Natural killer cell (primary cell): ENCODE results near the gene PIGZ. TPM values are rescaled to one million over a fixed set of nuclear protein-coding genes. Genes with fewer than 3 reads are reported as not detected.

Experiments
- ATAC-seq, 3 donors: fragments of 150-1000 bp in 2 of 3; fragments of 200-7000 bp in 1 of 3; cut with Tn5 transposase; 1 replicate in 1 of 3; 2 replicates in 2 of 3; pipeline ENCODE4 v1.10.0; 2021; ENCODE audit warnings: mild to moderate bottlenecking in 2 of 3, moderate library complexity in 2 of 3
- DNase-seq, 2 donors: peaks; one replicate each; pipeline versions ENCODE4 v3.0.0 to v3.0.0-alpha.2; 2013 to 2021; ENCODE audit warnings: mixed read lengths in 1 of 2
- H3K27ac ChIP-seq: one replicate; pipeline ENCODE4 v1.5.1; 2013; ENCODE audit warnings: mild to moderate bottlenecking, low read length
- H3K27me3 ChIP-seq: one replicate; pipeline ENCODE4 v1.6.1; 2013; ENCODE audit warnings: low read length; ENCODE audit not compliant: control insufficient read depth, insufficient read depth
- H3K36me3 ChIP-seq: one replicate; pipeline ENCODE4 v1.6.1; 2013; ENCODE audit warnings: low read length; ENCODE audit not compliant: control insufficient read depth, insufficient read depth
- H3K4me1 ChIP-seq: one replicate; pipeline ENCODE4 v1.6.1; 2013; ENCODE audit warnings: low read length; ENCODE audit not compliant: control insufficient read depth, insufficient read depth
- H3K4me3 ChIP-seq: one replicate; pipeline ENCODE4 v1.5.1; 2013; ENCODE audit warnings: low read length
- H3K9me3 ChIP-seq: one replicate; pipeline ENCODE4 v1.6.1; 2013; ENCODE audit warnings: low read length; ENCODE audit not compliant: control insufficient read depth, insufficient read depth
- H3K27ac Mint-ChIP-seq, 2 donors: one replicate each; pipeline ENCODE4 v1.8.0; 2022; ENCODE audit warnings: mild to moderate bottlenecking in 2 of 2, mixed read lengths in 2 of 2, moderate library complexity in 1 of 2
- H3K27me3 Mint-ChIP-seq, 2 donors: one replicate each; pipeline ENCODE4 v1.8.0; 2022; ENCODE audit warnings: low read depth in 2 of 2, mixed read lengths in 2 of 2
- H3K36me3 Mint-ChIP-seq: one replicate; pipeline ENCODE4 v1.8.0; 2022; ENCODE audit warnings: mixed read lengths
- H3K4me1 Mint-ChIP-seq, 2 donors: one replicate each; pipeline ENCODE4 v1.8.0; 2022; ENCODE audit warnings: mixed read lengths in 2 of 2
- H3K4me3 Mint-ChIP-seq: one replicate; pipeline ENCODE4 v1.8.0; 2022; ENCODE audit warnings: mild to moderate bottlenecking, moderate library complexity, mixed read lengths
- H3K9me3 Mint-ChIP-seq, 2 donors: one replicate each; pipeline ENCODE4 v1.8.0; 2022; ENCODE audit warnings: mixed read lengths in 2 of 2
- CTCF ChIP-seq: fragments of 200-600 bp; IDR thresholded peaks from one replicate; pipeline ENCODE4 v1.8.0; 2022; ENCODE audit warnings: antibody characterized with exemption
- WGBS: methylation state at CpG from one replicate; pipeline ENCODE4 v1.1.7; 2013; ENCODE audit warnings: missing lambda C conversion rate; ENCODE audit not compliant: insufficient coverage; 5-methylcytosine and 5-hydroxymethylcytosine counted together
- intact Hi-C: fragments of 100-400 bp; cut with micrococcal nuclease; formaldehyde crosslinking; loops from one replicate; pipeline ENCODE4 v1.14.2; 2022
- total RNA-seq, 4 donors: library from RNA; stranded (reverse); fragments of 120-200 nt in 1 of 4; gene quantifications; one replicate each; pipeline versions ENCODE4 v1.2.3 to v1.2.4, GENCODE V29; 2013 to 2022

The PIGZ gene
- total RNA-seq, 3 donors from 2014 or later (not counting 1 experiment from before 2014, with no cell fraction given) = 2.2 to 2.3 (median 2.2) TPM

DNA sequence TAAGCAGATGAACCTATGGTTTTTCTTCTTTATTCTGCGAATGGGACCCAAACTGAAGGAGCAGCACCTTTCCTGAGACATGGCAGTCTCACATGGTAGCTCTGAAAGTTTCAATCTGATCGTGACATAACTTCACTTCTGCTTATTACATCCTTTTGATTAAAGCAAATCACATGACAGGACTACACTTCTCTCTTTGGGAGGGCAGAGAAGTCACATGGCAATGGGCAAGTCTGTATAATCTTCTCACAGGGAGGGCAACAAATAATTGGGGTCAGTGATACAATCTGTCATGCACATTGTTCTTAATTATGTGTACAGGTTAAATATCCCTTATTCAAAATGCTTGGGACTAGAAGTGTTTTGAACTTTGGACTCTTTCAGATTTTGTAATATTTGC lies 47.9 kb downstream of the PIGZ start:
- no peaks in the 10 kb centered on the region for H3K36me3 Mint-ChIP-seq
- ATAC-seq (no peak), DNase-seq (no peak)
- no peaks in the 10 kb centered on the region for H3K4me1 Mint-ChIP-seq
- Histone ChIP-seq H3K27me3 (no peaks in the 10 kb centered on the region), H3K4me3 (no peak overlapping the region), H3K4me1 (no peaks in the 10 kb centered on the region), H3K36me3 (peaks cover 11% of the 10 kb centered on the region), H3K9me3 (peaks cover 4% of the 10 kb centered on the region), H3K27ac (no peak overlapping the region)
- WGBS = 55% methylated on average over 2 of the region's 2 CpGs
- no peak for TF ChIP-seq CTCF
- H3K4me3 Mint-ChIP-seq = no peak overlapping the region
- no peak overlapping the region for H3K27ac Mint-ChIP-seq
- H3K9me3 Mint-ChIP-seq = no peaks in the 10 kb centered on the region
- intact Hi-C loops = no loop called here
- H3K27me3 Mint-ChIP-seq = no peaks in the 10 kb centered on the region

DNA sequence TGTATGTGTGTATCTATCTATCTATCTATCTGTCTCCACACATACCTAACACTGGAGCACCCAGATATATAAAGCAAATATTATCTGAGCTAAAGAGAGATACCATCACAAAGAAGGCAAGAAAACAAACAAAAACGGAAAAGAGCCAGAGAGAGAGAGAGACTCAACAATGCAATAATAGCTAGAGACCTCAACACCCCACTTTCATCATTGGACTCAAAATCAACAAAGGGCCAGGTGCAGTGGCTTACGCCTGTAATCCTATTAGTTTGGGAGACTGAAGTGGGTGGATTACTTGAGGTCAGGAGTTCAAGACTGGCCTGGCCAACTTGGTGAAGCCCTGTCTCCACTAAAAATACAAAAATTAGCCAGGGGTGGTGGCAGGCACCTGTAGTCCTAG lies 49.7 kb downstream of the PIGZ start:
- ATAC-seq = no peak
- Histone ChIP-seq H3K27ac (no peak overlapping the region), H3K4me1 (no peaks in the 10 kb centered on the region), H3K4me3 (no peak overlapping the region), H3K27me3 (no peaks in the 10 kb centered on the region), H3K36me3 (peaks cover 17% of the 10 kb centered on the region), H3K9me3 (peaks cover 4% of the 10 kb centered on the region)
- no peaks in the 10 kb centered on the region for H3K27me3 Mint-ChIP-seq
- H3K4me3 Mint-ChIP-seq = no peak overlapping the region
- no peaks in the 10 kb centered on the region for H3K9me3 Mint-ChIP-seq
- 100% methylated on average over 1 of the region's 2 CpGs for WGBS
- H3K36me3 Mint-ChIP-seq = no peaks in the 10 kb centered on the region
- H3K27ac Mint-ChIP-seq = no peak overlapping the region
- DNase-seq = no peak
- no peak for TF ChIP-seq CTCF
- intact Hi-C loops = no loop called here
- no peaks in the 10 kb centered on the region for H3K4me1 Mint-ChIP-seq

DNA sequence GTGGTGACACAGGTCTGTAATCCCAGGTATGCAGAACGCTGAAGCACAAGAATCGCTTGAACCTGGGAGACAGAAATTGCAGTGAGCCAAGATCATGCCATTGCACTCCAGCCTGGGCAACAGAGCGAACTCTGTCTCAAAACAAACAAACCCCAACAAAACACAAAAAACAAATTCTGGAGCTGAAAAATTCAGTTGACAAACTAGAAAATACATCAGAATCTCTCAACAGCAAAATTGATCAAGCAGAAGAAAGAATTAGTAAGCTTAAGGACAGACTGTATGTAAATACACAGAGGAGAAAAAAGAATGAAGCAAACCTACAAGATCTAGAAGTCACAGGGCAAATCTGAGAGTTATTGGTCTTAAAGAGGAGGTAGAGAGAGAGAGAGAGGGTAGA lies 51.6 kb downstream of the PIGZ start:
- peaks cover 12% of the 10 kb centered on the region for H3K36me3 ChIP-seq
- DNase-seq (no peak), ATAC-seq (no peak)
- H3K4me3 ChIP-seq = no peak overlapping the region
- H3K9me3 Mint-ChIP-seq = no peaks in the 10 kb centered on the region
- no peak for TF ChIP-seq CTCF
- H3K27me3 ChIP-seq = no peaks in the 10 kb centered on the region
- no peaks in the 10 kb centered on the region for H3K27me3 Mint-ChIP-seq
- intact Hi-C loops = no loop called here
- H3K4me1 Mint-ChIP-seq = no peaks in the 10 kb centered on the region
- no peak overlapping the region for H3K27ac Mint-ChIP-seq
- no peak overlapping the region for H3K4me3 Mint-ChIP-seq
- 96% methylated on average over 3 of the region's 3 CpGs for WGBS
- no peaks in the 10 kb centered on the region for H3K36me3 Mint-ChIP-seq
- no peak overlapping the region for H3K27ac ChIP-seq
- H3K9me3 ChIP-seq = peaks cover 4% of the 10 kb centered on the region
- H3K4me1 ChIP-seq = no peaks in the 10 kb centered on the region

DNA sequence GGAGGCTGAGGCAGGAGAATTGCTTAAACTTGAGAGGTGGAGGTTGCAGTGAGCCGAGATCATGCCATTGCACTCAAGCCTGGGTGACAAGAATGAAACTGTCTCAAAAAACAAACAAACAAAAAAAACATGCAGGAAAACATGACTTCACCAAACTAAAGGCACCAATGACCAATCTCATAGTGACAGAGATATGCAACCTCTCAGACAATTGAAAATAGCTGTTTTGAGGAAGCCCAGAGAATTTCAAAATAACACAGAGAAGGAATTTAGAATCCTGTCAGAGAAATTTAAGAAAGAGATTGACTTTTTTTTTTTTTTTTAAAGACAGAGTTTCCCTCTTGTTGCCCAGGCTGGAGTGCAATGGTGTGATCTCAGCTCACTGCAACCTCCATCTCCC lies 52.4 kb downstream of the PIGZ start:
- H3K9me3 Mint-ChIP-seq = no peaks in the 10 kb centered on the region
- Histone ChIP-seq H3K36me3 (peaks cover 12% of the 10 kb centered on the region), H3K27me3 (no peaks in the 10 kb centered on the region), H3K4me3 (no peak overlapping the region), H3K4me1 (no peaks in the 10 kb centered on the region), H3K9me3 (peaks cover 4% of the 10 kb centered on the region), H3K27ac (no peak overlapping the region)
- intact Hi-C loops = no loop called here
- 100% methylated on average over 1 of the region's 1 CpG for WGBS
- no peak for TF ChIP-seq CTCF
- no peak for DNase-seq
- no peak overlapping the region for H3K4me3 Mint-ChIP-seq
- no peaks in the 10 kb centered on the region for H3K4me1 Mint-ChIP-seq
- no peaks in the 10 kb centered on the region for H3K36me3 Mint-ChIP-seq
- ATAC-seq = no peak
- no peak overlapping the region for H3K27ac Mint-ChIP-seq
- no peaks in the 10 kb centered on the region for H3K27me3 Mint-ChIP-seq
